Upper lobe of left lung (tissue), 4 donors: Measurements from ENCODE around the gene CFAP74.

ENCODE experiments used
- EP300 ChIP-seq, 4 donors: sonication (generic); formaldehyde crosslinking; IDR thresholded peaks; one replicate each; pipeline ENCODE4 v1.5.1; 2017; ENCODE audit warnings: antibody characterized with exemption in 4 of 4, control low read depth in 2 of 4
- POLR2A ChIP-seq, 4 donors: fragments of 450-650 bp; IDR thresholded peaks; one replicate each; pipeline ENCODE4 v1.5.1; 2016 to 2017; ENCODE audit warnings: antibody characterized with exemption in 4 of 4, mild to moderate bottlenecking in 2 of 4
- TF ChIP-seq, protein P1 (sequence below), 6 experiments: fragments of 450-650 bp in 4 of 6; fragments of 200-600 bp in 2 of 6; sonication (generic) in 2 of 6; IDR thresholded peaks; one replicate each; pipeline ENCODE4 v1.5.1; 2016 to 2019; ENCODE audit warnings: antibody characterized with exemption in 6 of 6

DNA sequence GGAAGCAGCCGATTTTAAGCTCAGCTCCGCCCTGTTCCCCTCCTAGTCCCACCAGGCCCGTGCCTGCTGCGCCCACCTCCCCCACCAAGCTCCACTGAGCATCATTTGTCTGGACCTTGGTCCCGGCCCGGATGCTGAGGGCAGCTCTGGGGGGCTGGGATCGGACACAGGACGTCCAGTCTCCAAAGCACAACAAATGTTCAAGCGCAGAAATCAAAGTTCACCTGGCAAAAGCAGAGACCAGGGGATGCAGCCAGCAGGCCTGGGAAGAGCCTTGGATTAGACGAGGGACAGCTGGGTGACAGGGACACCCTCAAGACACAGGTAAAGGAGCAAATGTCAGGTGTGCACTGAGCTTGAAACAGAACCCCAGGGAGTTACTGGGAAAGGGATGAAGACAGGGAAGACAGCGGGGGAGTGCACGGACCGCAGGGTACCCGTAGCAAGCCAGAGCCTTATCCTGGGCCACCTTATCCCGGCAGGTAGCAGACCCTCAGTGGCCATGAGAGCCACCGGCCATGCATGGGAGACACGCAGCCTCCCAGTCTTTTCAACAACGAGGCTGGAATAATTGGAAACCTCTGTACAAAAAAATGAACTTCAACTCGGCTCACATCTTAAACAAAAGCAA lies 62.3 kb downstream of the CFAP74 start:
- TF ChIP-seq, protein P1, sequence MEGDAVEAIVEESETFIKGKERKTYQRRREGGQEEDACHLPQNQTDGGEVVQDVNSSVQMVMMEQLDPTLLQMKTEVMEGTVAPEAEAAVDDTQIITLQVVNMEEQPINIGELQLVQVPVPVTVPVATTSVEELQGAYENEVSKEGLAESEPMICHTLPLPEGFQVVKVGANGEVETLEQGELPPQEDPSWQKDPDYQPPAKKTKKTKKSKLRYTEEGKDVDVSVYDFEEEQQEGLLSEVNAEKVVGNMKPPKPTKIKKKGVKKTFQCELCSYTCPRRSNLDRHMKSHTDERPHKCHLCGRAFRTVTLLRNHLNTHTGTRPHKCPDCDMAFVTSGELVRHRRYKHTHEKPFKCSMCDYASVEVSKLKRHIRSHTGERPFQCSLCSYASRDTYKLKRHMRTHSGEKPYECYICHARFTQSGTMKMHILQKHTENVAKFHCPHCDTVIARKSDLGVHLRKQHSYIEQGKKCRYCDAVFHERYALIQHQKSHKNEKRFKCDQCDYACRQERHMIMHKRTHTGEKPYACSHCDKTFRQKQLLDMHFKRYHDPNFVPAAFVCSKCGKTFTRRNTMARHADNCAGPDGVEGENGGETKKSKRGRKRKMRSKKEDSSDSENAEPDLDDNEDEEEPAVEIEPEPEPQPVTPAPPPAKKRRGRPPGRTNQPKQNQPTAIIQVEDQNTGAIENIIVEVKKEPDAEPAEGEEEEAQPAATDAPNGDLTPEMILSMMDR (IDR thresholded peaks at IDR 0.05) = no peak
- no peak for TF ChIP-seq EP300 (IDR thresholded peaks at IDR 0.05)
- TF ChIP-seq POLR2A (IDR thresholded peaks at IDR 0.05) = no peak
